Nephron (organoid): ENCODE measurements around the gene EPM2AIP1.

Experiments used
- H3K27ac Mint-ChIP-seq, 3 experiments: 2 replicates each; pipeline ENCODE4 v1.8.0; 2020; ENCODE audit warnings: mixed read lengths in 3 of 3, mild to moderate bottlenecking in 2 of 3, moderate library complexity in 1 of 3
- H3K27me3 Mint-ChIP-seq: 2 replicates; pipeline ENCODE4 v1.8.0; 2021; ENCODE audit warnings: low read depth, mild to moderate bottlenecking, moderate library complexity, mixed read lengths
- H3K36me3 Mint-ChIP-seq: 2 replicates; pipeline ENCODE4 v1.8.0; 2020; ENCODE audit warnings: low read depth, mixed read lengths
- H3K4me1 Mint-ChIP-seq: 2 replicates; pipeline ENCODE4 v1.8.0; 2020; ENCODE audit warnings: mixed read lengths
- H3K4me3 Mint-ChIP-seq, 3 experiments: 2 replicates each; pipeline ENCODE4 v1.8.0; 2020; ENCODE audit warnings: mild to moderate bottlenecking in 3 of 3, mixed read lengths in 3 of 3, moderate library complexity in 2 of 3
- H3K9me3 Mint-ChIP-seq: 2 replicates; pipeline ENCODE4 v1.8.0; 2020; ENCODE audit warnings: mixed read lengths
- TF ChIP-seq, protein P1 (sequence below), 3 experiments: fragments of 200-600 bp; sonication (generic); IDR thresholded peaks; one replicate each; pipeline ENCODE4 v1.5.0; 2021; ENCODE audit warnings: antibody characterized with exemption in 3 of 3; ENCODE audit not compliant: unreplicated experiment in 3 of 3

EPM2AIP1 gene

DNA sequence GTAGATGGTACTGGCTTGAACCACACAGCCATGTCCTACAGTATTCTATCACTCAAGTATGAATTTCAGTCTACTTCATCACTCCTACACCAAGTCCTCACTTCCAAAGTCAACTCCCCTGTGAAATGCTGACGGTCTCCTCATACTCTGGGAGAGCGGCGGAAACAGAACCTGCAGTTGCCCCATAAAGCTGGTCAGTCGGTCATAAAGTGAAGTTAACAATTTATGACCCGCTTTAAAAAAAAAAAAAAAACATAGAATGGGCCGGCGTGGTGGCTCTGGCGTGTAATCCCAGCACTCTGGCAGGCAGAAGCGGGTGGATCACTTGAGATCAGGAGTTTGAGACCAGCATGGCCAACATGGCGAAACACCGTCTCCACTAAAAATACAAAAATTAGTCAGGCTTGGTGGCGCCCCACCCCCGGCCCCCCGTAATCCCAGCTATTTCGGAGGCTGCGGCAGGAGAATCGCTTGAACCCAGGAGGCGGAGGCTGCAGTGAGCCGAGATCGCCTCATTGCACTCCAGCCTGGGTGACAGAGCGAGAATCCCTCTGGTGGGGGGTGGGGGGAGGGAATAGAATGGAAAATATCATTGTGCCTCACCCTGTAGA, 50.2 kb downstream of the EPM2AIP1 start:
- Mint-ChIP-seq H3K9me3 (peaks cover 12% of the 10 kb centered on the region), H3K36me3 (peaks cover 14% of the 10 kb centered on the region), H3K27me3 (peaks cover 7% of the 10 kb centered on the region), H3K4me3 (peak overlapping the region in 2 of 3 experiments; percentile 15 to 41), H3K27ac (no peak overlapping the region), H3K4me1 (peaks cover 19% of the 10 kb centered on the region)
- TF ChIP-seq, protein P1, sequence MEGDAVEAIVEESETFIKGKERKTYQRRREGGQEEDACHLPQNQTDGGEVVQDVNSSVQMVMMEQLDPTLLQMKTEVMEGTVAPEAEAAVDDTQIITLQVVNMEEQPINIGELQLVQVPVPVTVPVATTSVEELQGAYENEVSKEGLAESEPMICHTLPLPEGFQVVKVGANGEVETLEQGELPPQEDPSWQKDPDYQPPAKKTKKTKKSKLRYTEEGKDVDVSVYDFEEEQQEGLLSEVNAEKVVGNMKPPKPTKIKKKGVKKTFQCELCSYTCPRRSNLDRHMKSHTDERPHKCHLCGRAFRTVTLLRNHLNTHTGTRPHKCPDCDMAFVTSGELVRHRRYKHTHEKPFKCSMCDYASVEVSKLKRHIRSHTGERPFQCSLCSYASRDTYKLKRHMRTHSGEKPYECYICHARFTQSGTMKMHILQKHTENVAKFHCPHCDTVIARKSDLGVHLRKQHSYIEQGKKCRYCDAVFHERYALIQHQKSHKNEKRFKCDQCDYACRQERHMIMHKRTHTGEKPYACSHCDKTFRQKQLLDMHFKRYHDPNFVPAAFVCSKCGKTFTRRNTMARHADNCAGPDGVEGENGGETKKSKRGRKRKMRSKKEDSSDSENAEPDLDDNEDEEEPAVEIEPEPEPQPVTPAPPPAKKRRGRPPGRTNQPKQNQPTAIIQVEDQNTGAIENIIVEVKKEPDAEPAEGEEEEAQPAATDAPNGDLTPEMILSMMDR (IDR thresholded peaks at IDR 0.05; ENCODE audit: unreplicated experiment in 3 of 3): no peak

DNA sequence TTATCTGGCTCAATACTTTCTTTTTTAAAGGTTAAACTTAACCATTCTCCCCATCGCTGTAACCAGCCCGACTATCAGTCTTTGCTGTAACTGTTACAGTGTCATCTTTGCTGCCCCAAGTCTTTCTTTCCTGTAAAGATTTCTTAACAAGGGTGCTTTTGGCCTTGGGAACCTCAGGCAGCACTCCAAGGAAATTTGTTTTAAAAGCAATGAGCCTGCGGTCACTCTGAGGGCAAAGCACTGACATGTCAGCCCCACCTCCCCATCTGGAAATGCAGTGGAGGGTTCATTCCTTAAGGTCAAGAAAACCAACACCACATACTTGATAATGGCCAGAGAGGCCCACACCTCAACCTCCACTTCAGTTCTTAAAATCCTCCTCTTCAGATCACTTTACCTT, 51.3 kb downstream of the EPM2AIP1 start:
- peaks cover 10% of the 10 kb centered on the region for H3K27me3 Mint-ChIP-seq
- peaks cover 5% of the 10 kb centered on the region for H3K9me3 Mint-ChIP-seq
- peak overlapping the region in 1 of 3 experiments; percentile 54 for H3K4me3 Mint-ChIP-seq
- TF ChIP-seq, protein P1 (IDR thresholded peaks at IDR 0.05; ENCODE audit: unreplicated experiment in 3 of 3): no peak
- peaks cover 6% of the 10 kb centered on the region for H3K36me3 Mint-ChIP-seq
- peaks cover 19% of the 10 kb centered on the region for H3K4me1 Mint-ChIP-seq
- no peak overlapping the region for H3K27ac Mint-ChIP-seq

DNA sequence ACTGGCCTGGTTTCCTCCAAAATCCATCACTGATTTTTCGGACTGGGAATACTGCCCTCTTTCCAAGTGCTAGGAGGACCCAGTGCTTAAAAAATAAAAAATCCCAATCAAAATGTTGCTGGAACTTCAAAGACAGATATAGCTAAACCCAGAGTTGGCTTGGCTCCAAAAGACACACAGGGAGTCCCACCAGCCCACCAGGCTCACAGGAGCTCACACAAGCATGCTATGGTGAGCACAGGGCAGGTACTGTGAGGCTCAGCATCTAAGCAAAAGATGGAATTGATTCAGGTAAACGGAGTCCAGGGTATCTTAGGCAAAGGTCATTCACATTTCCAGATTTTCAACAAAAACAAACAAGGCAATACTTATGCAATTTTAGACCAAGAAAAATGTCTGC, 51.8 kb downstream of the EPM2AIP1 start:
- TF ChIP-seq, protein P1 (IDR thresholded peaks at IDR 0.05; ENCODE audit: unreplicated experiment in 3 of 3): no peak
- no peak overlapping the region for H3K27ac Mint-ChIP-seq
- peaks cover 19% of the 10 kb centered on the region for H3K4me1 Mint-ChIP-seq
- H3K36me3 Mint-ChIP-seq: peaks cover 5% of the 10 kb centered on the region
- H3K27me3 Mint-ChIP-seq: peaks cover 10% of the 10 kb centered on the region
- peak overlapping the region in 1 of 3 experiments; percentile 36 for H3K4me3 Mint-ChIP-seq
- H3K9me3 Mint-ChIP-seq: peaks cover 5% of the 10 kb centered on the region

DNA sequence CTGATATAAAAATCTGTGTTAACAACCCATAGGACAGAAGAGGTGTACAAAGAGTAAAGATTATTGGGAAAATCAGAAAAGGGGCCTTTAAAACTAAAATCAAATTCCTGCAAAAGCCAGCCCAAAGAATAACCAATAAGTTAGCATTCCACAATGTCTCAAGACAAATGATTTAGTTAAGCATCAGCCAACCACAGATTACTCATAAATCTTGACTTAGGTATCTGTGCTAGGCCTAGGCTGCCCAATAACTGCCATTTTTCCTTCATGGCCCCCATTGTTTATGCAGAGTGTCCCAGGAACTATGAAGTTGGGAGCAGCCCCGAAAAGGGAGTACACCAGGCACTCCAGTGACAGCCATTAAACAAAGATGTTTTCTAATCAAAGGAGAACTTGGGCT, 55.4 kb downstream of the EPM2AIP1 start:
- Mint-ChIP-seq H3K36me3 (no peaks in the 10 kb centered on the region), H3K4me1 (peaks cover 27% of the 10 kb centered on the region), H3K4me3 (no peak overlapping the region), H3K9me3 (no peaks in the 10 kb centered on the region), H3K27me3 (peaks cover 6% of the 10 kb centered on the region), H3K27ac (no peak overlapping the region)
- TF ChIP-seq, protein P1 (IDR thresholded peaks at IDR 0.05; ENCODE audit: unreplicated experiment in 3 of 3): no peak
